Mammary epithelial cell (primary cell): ENCODE results near the gene DBH.

Source experiments
- CTCF ChIP-seq, 2 donors: IDR thresholded peaks in 1 of 2; conservative IDR thresholded peaks in 1 of 2; 2 replicates each; pipeline ENCODE4 v1.5.1; 2011 to 2012; ENCODE audit warnings: inconsistent platforms in 2 of 2, low read length in 2 of 2, mild to moderate bottlenecking in 2 of 2, control low read depth in 1 of 2, low read depth in 1 of 2; ENCODE audit not compliant: insufficient read depth in 1 of 2; ENCODE audit errors: extremely low read depth in 1 of 2
- EZH2 ChIP-seq: IDR thresholded peaks from 2 replicates; pipeline ENCODE4 v1.6.1; 2012; ENCODE audit warnings: low read length, inconsistent platforms, borderline replicate concordance

- no peak for TF ChIP-seq CTCF (conservative IDR thresholded peaks at IDR 0.05 in 1 of 2, IDR thresholded peaks at IDR 0.05 in 1 of 2; ENCODE audit: extremely low read depth in 1 of 2, insufficient read depth in 1 of 2, low read depth in 1 of 2, low read length in 2 of 2)
- no peak for TF ChIP-seq EZH2
These were observed 66.0 kb downstream of the DBH start for GRCh38 chr9:133701981-133702797.
